Hematopoietic multipotent progenitor cell treated with erythropoietin and hydrocortisone succinate and interleukin-3 and kit ligand, for 17 days (in vitro differentiated cells): ENCODE results near the gene HLCS.

Experiments
- DNase-seq: peaks from one replicate; pipeline ENCODE4 v3.0.0-alpha.2; 2015; ENCODE audit warnings: low spot score

HLCS gene

DNA sequence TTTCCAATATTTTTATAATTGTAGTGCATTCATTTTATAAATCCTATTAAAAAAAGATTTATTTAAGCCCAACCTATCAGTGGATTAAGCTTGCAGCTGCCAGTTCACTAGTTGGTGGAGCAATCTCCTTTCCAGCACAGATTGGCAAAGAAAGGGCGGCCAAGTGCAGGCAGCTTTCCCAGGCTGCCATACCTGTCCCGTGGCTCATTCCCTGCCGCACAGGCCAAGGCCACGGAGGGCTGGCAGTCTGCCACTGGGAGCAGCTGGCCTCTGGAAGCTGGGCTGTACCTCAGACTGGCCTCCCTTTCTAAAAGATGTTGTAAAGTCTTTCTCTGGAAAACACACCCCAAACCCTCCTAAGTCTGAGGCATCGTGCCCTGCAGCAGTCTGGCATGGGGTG is 193.4 kb downstream of the HLCS start:
- DNase-seq, result no peak

DNA sequence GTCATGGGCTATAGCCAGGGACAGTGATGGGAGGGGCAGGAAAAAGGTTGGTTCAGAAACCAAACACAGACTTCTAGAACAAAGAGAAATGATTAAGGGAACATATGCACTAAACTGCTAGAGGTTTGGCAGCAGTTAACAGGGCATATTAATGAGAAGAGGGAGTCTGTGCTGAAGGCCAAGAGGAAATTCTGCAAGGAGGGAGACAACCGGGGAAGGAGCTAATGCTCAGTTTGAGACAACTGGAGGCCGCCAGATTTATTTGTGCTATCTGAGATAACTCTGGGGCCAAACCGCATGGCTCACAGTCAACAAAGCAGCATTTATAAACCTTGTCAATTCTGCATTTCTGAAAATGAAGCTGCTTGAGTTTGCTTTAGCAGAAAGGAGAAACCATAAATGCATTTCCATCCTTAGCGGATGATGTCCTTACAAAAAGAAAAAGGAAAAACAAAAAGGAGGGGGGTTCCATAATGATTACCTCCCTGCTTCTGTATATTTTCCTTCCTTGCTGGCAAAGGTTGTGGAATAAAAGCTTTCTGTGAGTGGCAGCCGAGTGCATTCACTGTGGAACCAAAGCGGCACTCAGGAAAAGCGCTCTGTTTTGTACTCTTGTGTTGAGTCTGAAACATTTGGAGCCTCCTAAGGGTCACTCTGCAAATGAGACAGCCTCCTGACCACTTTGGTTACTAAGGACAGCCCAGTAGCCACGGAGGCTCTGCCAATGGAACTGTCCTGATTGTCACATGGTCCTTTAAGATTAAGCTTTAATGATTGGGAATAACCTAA is 197.2 kb downstream of the HLCS start:
- no peak for DNase-seq

DNA sequence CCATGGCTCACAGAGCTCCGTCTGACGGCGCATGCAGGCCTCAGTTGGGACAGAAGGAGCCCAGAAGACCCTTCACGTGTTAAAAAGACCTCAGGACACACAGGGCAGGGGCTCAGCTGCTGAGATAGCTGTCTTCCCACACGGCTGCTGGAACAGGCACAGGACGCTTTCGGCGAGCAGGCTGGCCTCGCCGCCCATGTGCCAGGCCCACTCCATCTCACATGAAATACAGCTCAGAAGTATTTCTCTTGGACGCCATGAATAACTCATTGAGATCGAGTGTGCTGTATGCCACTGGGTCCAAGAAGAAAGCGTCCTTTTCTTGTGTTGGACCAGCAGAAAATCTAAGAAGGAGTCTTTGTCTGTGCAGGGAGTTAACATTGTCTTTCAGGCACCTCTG is 198.0 kb downstream of the HLCS start:
- DNase-seq, result no peak

DNA sequence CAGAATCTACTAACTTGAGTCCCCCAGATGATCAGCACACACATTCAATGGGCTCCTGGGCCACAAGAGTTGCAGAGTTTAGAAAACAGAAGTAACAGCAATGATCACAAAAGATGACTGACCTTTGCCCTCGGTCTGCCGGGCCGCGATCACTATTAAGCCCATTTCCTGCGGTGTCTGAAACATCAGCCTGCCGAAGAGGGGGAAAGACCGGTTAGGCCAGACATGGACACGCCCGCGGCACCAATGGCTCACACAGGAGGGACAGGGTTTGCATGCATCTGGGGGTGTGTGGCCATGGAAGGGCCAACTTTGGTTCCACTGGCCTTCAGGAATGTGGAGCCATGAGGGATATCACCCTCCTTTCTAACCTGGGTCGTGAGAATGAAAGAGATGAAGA is 199.4 kb downstream of the HLCS start:
- DNase-seq, result no peak

DNA sequence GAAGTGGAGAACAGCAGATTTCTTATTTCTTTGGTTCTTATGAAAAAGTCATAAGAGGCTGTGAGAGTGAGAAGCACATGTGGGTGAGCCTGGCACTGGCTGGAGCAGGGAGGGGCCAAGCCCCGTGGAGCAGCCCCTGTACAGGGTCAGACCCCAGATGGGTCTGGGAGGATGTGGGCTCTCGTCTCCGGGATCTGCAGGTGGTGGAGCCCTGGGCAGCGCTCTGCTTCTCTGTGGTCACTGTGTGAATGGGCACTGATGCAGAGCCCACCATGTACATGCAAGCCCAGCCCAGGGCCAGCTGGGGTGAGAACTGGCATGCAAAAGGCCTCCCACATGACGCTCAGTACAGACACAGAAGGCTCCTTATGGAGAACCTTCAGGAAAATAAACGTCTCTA is 200.0 kb downstream of the HLCS start:
- no peak for DNase-seq

DNA sequence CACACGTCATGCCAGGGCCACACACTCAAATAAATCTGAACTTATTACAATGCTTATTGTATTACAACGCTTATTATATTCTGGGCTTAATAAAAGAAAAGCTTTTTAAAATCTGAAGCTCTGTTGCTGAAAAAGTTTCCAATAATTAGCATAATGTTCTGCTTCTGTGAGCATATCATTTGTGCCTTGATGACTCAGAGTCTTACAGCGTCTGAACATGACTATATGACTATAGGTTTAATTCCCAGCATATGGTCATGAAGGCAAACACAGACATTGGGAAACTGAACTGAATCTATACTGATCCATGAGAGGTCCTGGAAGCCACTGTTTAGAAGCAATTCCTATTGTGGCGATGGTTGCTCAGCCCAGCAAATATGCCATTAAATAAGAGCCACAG is 201.2 kb downstream of the HLCS start:
- DNase-seq, result no peak

DNA sequence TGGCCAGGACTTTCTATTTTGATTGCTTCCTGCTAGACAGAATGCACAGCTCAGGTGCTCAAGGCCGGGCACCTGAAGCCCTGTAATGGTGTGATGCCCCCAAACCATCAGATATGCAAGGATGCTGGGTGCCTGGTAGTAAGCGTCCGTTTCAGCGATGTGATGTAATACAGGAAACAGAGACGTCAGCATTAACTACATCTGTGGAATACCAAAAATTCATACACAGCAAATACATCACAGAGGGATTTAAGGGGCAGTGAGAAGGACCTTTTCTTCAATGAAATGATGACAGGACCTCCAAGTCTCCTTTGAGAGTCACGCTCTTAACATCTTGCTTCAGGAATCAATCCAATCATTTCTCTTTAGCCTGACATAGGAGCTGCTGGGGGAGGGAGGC is 203.2 kb downstream of the HLCS start:
- DNase-seq, result no peak

DNA sequence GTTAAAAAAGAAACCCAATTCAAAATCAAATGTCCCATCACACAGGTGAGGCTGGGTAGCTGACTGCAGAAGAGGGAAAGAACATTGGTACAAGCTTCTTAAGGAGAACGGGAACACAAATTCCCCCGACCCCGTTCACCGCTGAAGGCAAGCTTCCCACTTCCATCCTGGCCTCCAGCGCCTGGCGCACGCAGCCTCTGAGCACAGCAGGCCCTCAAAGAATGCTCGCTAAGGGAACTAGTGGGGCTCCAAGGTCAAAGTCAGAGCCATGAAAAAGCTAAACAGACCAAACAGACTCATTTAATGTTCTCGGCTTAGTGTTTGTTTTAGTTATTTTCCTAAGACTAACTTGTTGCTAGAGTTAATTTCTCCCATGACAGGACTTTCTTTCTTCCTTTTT is 203.8 kb downstream of the HLCS start:
- DNase-seq, result no peak

DNA sequence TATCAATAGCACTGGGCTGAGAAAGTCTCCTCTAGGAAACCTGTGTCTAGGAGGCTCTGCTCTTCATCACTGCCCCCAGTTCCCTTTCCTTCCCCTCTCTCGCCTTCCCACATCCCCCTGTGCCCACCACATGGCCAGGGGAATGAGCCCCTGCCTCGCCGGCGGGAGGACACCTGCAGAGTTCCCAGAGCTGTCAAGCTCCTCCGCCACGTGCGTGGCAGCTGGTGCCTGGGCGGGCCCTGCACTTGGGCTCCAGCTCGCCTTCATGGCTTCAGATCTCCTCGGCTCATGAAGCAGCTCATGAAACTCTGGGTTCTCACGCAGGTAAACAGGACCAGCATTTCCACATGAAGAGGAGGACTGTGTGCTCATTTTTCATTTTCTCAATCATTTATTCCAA is 204.8 kb downstream of the HLCS start:
- DNase-seq, result no peak

DNA sequence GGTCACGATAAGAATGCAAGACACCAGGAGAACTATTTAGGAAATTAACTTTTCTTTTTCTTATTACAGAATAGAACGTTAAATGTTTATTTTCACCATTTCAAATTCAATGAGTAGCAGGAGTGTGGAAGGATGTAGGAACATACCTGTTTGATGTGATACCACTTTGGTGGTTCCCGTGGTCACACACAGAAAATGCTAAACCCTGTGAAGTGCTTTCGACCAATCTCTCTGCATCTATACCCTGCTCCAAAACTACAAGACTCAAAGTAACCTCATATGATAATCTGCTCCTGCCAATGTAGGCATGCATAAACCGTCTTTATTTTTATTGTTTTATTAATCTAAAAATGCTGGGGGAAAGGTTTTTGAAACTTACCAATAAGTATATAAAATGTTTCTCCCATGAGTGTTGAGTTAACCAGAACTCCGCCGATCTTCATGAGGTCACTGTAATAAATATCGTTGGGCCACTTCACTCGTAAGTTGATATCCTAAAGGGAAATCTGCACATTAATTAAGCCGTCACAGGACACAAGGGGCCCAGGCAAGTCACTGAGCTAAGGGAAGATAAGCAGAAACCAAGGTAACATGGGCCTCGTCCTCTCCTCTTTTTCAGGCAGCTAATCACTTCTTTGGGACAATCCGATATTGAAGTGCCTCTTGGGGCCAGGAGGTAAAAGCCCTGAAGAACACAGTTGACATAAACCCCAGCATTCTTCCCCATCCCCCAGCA is 207.0 kb downstream of the HLCS start:
- DNase-seq, result no peak

DNA sequence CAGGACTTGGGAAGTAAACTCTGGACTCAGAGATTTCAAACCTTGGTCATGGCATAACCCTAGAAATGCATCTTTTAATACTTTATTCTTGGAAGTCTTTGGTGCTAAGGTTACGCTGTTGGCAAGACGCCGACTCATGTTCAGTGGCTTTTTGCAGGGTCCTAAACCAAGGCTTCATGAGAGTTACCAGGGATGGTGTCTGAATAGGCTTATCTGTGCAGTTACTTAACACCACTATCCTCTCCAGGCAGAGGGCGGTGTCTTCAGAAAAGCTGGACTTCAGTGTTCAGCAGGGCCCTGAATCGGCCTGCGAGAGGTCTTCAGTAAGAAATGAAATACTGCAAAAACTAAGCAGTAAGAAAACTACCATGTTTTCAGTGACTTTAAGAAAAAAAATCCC is 209.3 kb downstream of the HLCS start:
- DNase-seq, result no peak

DNA sequence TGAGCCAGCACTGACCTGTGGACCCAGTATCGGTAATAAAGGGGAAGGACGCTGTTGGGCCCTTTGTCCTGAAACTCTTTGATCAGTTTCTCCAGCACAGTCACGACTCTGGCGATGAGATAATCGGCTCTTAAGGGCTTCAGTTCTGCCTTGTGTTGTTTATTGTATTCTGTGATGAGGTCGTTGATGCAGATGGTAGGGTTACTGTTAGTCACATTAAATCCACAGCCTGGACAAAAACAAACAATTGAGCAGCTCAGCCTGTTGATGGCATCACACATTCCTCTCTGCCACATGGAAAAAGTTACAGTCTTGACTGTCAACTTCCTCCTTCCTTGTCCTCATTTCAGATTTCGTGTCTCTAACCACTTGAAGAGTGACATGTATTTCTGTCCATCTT is 209.9 kb downstream of the HLCS start:
- DNase-seq, result no peak

DNA sequence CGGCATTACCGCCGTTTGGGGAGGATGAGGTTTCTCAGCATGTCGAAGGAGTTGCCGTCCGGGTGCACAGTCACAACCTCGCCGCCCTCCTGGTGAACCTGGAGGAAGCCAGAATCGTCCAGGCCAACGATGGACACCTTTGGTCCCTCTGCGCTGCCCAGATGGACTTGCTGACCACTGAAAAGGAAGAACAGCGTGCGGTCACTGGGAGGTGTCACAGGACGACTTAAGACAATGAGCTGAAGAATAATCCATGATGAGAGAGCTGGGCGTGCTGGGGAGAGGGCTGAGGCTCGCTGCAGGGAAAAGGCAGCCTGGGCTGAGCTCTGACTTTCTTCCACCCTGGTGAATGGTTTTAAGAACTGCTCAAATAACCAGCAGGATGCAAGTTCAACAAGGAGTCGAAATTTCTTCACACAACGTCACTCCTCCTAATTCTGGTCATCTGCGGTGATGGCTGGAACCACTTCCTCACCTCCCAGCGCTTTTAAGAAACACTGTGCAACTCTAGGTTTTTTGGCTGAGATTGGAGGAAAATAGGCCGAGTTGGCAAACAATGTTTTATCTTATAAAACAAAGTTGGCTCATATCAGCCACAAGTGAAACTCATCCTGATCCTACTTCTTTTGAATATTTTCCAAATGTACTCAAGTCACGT is 212.1 kb downstream of the HLCS start:
- no peak for DNase-seq

DNA sequence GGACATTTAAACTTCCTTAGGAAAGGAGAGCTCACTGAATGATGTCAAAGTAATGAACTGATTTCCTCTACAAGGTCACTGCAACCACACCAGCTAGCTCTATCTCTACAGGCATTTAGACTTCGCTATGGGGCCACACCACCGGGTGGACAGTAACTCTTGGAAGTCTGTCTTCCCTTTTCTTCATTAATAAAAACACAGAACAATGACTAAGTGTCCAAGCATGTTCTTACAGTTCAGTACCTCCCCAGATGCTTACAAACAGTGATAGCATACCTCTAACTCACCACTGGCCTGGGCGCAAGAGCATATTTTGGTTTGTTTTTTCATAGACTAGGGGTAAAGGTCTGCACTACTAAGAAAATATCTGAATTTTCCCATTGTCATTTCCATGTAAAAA is 212.9 kb downstream of the HLCS start:
- no peak for DNase-seq

DNA sequence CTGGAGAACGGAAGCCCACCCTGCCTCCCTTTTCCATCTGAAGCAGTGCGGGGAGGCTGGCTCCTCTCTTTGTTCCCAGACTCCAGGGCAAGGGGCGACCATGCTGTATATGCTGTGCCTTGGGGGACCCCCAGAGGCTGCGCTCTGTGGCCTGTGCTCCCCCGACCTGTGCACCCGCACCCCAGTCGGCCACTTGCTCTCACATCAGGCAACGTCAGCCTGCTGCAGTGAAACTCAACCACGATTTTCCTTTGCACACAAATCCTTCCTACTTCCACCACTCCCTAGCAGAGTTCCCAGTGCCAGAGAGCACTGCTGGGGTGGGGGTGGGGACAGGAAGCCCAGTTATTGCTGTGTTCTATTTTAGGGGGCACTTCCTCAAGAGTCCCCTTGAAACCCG is 215.1 kb downstream of the HLCS start:
- DNase-seq, result no peak

DNA sequence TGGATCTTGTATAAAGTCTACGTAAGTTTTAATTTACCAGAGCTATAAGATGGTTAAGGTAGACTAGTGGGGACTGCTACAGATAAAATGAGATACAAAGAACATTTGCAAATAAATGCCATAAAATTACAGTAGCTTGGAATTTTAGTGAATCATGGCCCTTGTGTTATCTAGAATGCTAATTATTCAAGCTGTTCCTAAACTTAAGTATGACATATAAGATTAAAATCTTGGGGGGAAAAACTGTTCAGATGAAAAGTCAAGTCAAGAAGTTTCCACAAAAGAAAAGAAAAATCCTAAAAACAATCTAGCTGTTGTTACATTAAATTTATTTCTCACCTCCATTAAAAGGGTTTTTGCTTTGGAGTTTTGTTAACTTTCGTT is 215.9 kb downstream of the HLCS start:
- DNase-seq, result no peak

DNA sequence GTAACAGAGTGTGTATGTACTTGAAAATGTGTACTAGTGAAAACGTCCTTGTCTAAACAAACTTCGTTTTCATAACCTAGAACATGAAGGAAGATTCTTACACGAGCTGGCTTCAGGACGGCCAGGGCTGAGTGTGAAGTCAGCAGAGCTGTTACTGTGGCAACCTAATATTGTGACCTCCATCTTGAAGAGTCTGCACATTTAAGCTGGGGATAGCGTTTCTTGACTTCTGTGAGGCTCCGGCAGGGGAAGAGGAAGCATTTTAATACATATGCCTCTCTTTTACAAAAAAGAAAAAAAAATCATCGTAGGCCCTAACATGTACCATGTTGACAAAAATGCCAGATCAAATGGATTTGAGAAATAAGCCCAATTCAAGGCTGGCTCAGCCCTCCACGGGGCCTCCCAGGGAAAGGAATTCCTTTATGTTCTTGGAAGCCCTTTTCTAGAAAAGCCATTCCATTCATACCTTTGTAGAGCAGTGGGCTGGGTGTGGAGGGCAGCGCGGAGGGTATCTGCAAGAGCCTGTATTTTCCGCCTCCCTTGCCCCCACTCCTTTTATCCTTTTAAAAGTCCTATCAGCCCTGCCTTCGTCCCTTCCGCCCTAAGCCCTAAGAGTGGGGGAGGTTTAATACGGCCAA is 216.4 kb downstream of the HLCS start:
- no peak for DNase-seq

DNA sequence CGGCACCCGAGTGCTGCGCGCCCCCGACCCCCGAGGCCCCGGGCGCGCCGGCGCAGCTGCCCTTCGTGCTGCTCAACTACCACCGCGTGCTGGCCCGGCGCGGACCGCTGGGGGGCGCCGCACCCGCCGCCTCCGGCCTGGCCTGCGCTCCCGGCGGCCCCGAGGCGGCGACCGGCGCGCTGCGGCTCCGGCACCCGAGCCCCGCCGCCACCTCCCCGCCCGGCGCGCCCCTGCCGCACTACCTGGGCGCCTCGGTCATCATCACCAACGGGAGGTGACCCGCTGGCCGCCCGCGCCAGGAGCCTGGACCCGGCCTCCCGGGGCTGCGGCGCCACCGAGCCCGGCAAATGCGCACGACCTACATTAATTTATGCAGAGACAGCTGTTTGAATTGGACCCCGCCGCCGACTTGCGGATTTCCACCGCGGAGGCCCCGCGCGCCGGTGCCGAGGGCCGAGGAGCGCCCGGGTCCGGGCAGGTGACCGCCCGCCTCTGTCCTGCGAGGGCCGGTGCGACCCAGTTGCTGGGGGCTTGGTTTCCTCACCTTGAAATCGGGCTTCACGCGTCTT is 218.6 kb downstream of the HLCS start:
- no peak for DNase-seq

DNA sequence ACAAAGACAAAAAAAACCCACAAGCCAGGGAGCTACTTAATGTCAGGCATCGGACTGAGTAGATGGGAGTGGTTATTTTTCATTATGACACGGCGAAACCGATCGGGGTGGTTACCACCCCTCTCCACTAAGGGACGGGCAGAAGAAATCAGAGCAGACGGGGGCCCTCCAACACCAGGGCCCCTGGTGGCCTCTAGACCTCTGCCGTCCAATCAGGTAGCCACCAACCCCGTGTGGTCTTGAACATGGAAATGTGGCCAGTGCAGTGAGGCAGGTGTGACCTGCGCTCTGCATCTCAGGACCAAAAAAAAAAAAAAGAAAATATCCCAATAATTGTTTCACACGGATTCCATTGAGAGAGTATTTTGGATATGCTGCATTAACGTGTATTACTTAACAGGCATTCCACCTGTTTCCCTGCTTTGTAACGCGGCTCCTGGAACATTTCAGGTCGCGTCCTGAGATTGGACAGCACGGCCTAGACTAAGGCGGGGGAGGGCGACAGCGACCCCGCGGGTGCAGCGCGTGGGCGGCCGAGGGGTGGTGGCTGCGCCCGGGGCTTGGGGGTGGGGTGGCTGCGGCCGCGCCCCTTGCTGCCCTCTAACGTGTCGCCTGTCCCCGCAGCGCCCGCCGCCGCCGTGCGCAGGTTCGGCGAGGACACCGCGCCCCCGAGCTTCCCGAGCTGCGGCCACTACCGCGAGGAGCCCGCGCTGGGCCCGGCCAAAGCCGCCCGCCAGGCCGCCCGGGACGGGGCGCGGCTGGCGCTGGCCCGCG is 219.2 kb downstream of the HLCS start:
- DNase-seq, result no peak

DNA sequence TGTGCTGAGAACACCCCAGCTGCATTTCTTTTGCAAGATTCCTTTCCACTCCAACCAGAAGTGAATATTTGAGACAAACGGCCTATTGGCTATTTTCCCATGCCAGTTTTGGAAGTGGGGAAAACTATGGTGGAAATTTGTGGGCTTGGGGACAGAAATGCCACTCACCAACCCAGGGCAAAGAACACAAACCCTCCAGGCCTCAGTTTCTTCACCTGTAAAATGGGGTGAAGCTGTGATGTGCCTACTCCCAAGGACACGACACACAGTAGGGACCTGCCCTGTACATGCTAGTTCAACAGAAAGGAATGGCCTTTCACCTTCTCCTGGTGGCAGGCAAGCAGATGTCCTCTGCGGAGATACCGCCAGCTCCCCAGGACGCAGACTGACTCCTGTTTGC is 221.0 kb downstream of the HLCS start:
- no peak for DNase-seq

DNA sequence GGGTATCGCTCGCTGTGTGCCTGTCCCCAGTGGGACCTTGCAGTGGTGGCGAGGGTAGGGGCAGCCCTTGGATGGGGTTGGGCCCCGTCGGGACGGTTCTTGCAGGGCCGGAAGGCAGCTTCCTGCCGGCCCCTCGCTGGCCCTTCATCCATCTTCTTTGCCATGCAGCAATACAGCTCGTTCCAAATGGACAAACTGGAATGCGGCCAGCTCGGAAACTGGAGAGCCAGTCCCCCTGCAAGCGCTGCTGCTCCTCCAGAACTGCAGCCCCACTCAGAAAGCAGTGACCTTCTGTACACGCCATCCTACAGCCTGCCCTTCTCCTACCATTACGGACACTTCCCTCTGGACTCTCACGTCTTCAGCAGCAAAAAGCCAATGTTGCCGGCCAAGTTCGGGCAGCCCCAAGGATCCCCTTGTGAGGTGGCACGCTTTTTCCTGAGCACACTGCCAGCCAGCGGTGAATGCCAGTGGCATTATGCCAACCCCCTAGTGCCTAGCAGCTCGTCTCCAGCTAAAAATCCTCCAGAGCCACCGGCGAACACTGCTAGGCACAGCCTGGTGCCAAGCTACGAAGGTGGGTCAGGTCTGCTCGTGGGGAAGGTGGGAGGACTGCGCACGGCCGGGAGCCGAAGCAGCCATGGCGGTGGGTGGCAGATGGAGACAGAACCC is 221.8 kb downstream of the HLCS start:
- DNase-seq, result no peak
